Measurements from ENCODE around the gene TIMM44.

The TIMM44 gene

GRCh38 chr19:7979011-7979410 is 35.5 kb upstream of the TIMM44 start:
- ChIA-PET CTCF (interaction anchor here (0.6 to 1.0 kb wide), 2 partner anchors 9 to 11 kb away, joined by 4 to 5 read pairs; no protein-coding TSS in a partner anchor), POLR2A (no interaction called here)
- no peak for DNase-seq (ENCODE audit: low read depth, low spot score)
- TF ChIP-seq, protein P1, sequence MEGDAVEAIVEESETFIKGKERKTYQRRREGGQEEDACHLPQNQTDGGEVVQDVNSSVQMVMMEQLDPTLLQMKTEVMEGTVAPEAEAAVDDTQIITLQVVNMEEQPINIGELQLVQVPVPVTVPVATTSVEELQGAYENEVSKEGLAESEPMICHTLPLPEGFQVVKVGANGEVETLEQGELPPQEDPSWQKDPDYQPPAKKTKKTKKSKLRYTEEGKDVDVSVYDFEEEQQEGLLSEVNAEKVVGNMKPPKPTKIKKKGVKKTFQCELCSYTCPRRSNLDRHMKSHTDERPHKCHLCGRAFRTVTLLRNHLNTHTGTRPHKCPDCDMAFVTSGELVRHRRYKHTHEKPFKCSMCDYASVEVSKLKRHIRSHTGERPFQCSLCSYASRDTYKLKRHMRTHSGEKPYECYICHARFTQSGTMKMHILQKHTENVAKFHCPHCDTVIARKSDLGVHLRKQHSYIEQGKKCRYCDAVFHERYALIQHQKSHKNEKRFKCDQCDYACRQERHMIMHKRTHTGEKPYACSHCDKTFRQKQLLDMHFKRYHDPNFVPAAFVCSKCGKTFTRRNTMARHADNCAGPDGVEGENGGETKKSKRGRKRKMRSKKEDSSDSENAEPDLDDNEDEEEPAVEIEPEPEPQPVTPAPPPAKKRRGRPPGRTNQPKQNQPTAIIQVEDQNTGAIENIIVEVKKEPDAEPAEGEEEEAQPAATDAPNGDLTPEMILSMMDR (IDR thresholded peaks at IDR 0.05; ENCODE audit: insufficient read depth, low read length, missing control alignments): no peak
- no peak overlapping the region for H3K4me3 ChIP-seq (ENCODE audit: low read depth, low read length)

DNA sequence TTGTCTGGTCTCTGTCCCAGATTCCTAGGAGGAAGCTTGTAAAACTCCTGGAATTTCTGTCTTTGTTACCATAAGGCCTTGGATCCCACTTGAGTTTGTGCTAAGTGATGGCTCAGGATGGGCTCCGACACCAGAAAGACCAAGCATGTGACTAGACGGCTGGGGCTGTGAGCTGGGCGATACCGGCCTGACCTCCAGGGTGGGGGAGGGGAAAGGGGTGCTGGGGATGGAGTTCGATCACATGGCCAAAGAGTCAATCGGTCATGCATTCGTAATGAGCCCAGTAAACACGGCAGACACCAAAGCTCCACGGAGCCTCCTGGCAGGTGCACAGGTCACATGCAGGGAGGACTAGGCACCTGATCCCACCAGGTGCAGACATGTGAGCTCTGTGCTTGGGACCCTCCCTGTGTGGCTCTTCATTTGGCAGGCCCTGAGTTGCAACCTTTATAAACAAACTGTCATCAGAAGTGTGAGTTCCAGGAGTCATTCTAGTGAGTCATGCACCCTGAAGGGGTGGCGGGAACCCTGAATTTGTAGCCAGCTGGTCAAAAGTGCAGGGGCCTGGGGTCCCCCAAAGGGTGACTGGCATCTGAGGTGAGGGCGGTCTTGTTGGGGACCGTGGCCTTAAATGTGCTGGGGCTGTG is 34.8 kb upstream of the TIMM44 start:
- POLR2A ChIA-PET: no interaction called here
- CTCF ChIA-PET: interaction anchor here (0.7 to 1.0 kb wide), 2 partner anchors 9 to 11 kb away, joined by 3 to 5 read pairs; no protein-coding TSS in a partner anchor
- H3K4me3 ChIP-seq (ENCODE audit: low read depth, low read length): no peak overlapping the region
- TF ChIP-seq, protein P1 (IDR thresholded peaks at IDR 0.05; ENCODE audit: insufficient read depth, low read length, missing control alignments): no peak
- DNase-seq (ENCODE audit: low read depth, low spot score): no peak

DNA sequence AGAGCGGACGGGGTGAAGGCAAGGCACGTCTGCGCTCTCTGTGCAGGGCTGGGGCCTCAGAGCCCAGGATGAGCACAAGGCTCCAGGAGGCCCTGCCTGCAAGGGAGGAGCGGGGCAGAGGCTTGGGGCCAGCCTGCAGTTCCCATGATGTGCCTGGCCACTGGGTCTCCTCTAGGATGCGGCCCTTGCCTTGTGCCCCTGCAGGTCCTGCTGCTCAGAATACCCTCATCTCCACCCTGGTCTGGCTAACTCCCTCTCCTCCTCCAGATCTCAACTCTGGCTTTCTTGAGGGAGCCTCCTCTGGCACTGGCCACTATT is 34.2 kb upstream of the TIMM44 start:
- POLR2A ChIA-PET: no interaction called here
- TF ChIP-seq, protein P1 (IDR thresholded peaks at IDR 0.05; ENCODE audit: insufficient read depth, low read length, missing control alignments): no peak

GRCh38 chr19:7977021-7977722 is 33.7 kb upstream of the TIMM44 start:
- ChIA-PET CTCF (no interaction called here), POLR2A (no interaction called here)
- no peak overlapping the region for H3K4me3 ChIP-seq (ENCODE audit: low read depth, low read length)
- TF ChIP-seq, protein P1 (IDR thresholded peaks at IDR 0.05; ENCODE audit: insufficient read depth, low read length, missing control alignments): no peak
- DNase-seq (ENCODE audit: low read depth, low spot score): no peak

More for the DNA sequence above, 34.2 kb upstream of the TIMM44 start:
- no peak overlapping the region for H3K4me3 ChIP-seq (ENCODE audit: low read depth, low read length)
- CTCF ChIA-PET: interaction anchor here (0.7 kb wide), 1 partner anchor 8 kb away, joined by 3 read pairs; no protein-coding TSS in a partner anchor
- DNase-seq (ENCODE audit: low read depth, low spot score): no peak

GRCh38 chr19:7976461-7976860 is 33.0 kb upstream of the TIMM44 start:
- TF ChIP-seq, protein P1 (IDR thresholded peaks at IDR 0.05; ENCODE audit: insufficient read depth, low read length, missing control alignments): no peak
- DNase-seq (ENCODE audit: low read depth, low spot score): no peak
- ChIA-PET CTCF (interaction anchor here (1.5 kb wide), 1 partner anchor 26 kb away, joined by 7 read pairs; no protein-coding TSS in a partner anchor), POLR2A (no interaction called here)
- no peak overlapping the region for H3K4me3 ChIP-seq (ENCODE audit: low read depth, low read length)

- no peak overlapping the region for H3K4me3 ChIP-seq (ENCODE audit: low read depth, low read length)
- ChIA-PET POLR2A (interaction anchor here (0.6 kb wide), 2 partner anchors 8 to 51 kb away, joined by 4 read pairs; no protein-coding TSS in a partner anchor), CTCF (interaction anchor here (0.7 to 1.5 kb wide), 3 partner anchors 16 to 31 kb away, joined by 4 to 7 read pairs (median 5); partner anchors contain the start of gene TIMM44)
- no peak for DNase-seq (ENCODE audit: low read depth, low spot score)
- TF ChIP-seq, protein P1 (IDR thresholded peaks at IDR 0.05; ENCODE audit: insufficient read depth, low read length, missing control alignments): no peak
Measured at GRCh38 chr19:7975037-7975436, 31.6 kb upstream of the TIMM44 start.

Measured in AG04449 (cell line).